ENCODE results near the gene PPHLN1.

PPHLN1 gene

DNA sequence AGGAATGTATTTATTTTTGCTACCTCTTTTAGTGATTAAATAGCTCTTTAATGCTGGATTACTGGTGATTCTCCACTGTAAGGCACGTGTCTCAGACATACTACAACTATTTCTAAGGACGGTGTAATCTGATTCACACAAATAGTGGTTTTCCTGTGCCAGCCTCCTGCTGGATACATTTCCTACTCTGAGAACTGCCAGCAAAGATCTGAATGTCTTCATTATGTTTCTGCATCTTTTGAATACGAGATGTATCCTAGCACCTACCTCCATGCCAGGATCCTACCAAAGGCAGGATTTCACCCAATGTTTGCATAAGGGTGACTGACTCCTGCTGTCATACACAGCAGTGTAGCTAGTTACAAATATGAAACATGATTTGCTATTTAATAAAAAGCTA lies 143.0 kb downstream of the PPHLN1 start:
- Histone ChIP-seq H3K27ac (replicated peaks; ENCODE audit: low read length) (peak overlapping the region; percentile 56), H3K79me1 (ENCODE audit: low read depth, low read length) (peaks cover 1% of the 10 kb centered on the region), H3K4ac (ENCODE audit: low read length) (no peak overlapping the region), H3K14ac (ENCODE audit: low read length) (no peak overlapping the region), H4K8ac (ENCODE audit: low read depth, low read length) (no peak overlapping the region), H3K4me2 (ENCODE audit: insufficient read depth, low read length, poor library complexity, severe bottlenecking) (no peak overlapping the region), H3K4me3 (ENCODE audit: low read length in 2 of 2) (no peak overlapping the region), H2BK120ac (ENCODE audit: low read depth, low read length) (no peak overlapping the region), H2BK5ac (ENCODE audit: low read length) (no peak overlapping the region), H2BK12ac (ENCODE audit: low read length) (no peak overlapping the region), H2AK5ac (ENCODE audit: low read depth, low read length) (no peak overlapping the region), H2AFZ (ENCODE audit: low read length) (no peak overlapping the region), H3K36me3 (replicated peaks in 1 of 2; ENCODE audit: control insufficient read depth in 2 of 2, insufficient read depth in 2 of 2, low read length in 2 of 2) (peaks cover 8 to 53% of the 10 kb centered on the region in 2 donors), H2BK15ac (ENCODE audit: low read length) (no peak overlapping the region), H4K91ac (ENCODE audit: low read depth, low read length, poor library complexity) (no peak overlapping the region), H3K4me1 (ENCODE audit: control insufficient read depth in 2 of 2, insufficient read depth in 1 of 2, low read depth in 1 of 2, low read length in 2 of 2) (peaks cover 28 to 30% of the 10 kb centered on the region in 2 donors), H3K9ac (ENCODE audit: low read depth, low read length, poor library complexity) (no peak overlapping the region), H3K9me3 (replicated peaks in 1 of 2; ENCODE audit: control insufficient read depth in 2 of 2, insufficient read depth in 1 of 2, low read depth in 1 of 2, low read length in 2 of 2) (no peaks in the 10 kb centered on the region), H3K18ac (ENCODE audit: low read length) (no peak overlapping the region), H3K23ac (ENCODE audit: low read depth, low read length, poor library complexity) (no peak overlapping the region), H3K27me3 (ENCODE audit: control insufficient read depth in 3 of 3, insufficient read depth in 3 of 3, low read depth in 1 of 3, low read length in 3 of 3) (no peaks in the 10 kb centered on the region)
- DNase-seq (ENCODE audit: low spot score) = no peak
- no CpG with 5 or more reads among the region's 3 CpGs for WGBS, 2 donors (ENCODE audit: extremely low coverage in 2 of 2, insufficient read length in 2 of 2, insufficient replicate concordance in 1 of 2)

DNA sequence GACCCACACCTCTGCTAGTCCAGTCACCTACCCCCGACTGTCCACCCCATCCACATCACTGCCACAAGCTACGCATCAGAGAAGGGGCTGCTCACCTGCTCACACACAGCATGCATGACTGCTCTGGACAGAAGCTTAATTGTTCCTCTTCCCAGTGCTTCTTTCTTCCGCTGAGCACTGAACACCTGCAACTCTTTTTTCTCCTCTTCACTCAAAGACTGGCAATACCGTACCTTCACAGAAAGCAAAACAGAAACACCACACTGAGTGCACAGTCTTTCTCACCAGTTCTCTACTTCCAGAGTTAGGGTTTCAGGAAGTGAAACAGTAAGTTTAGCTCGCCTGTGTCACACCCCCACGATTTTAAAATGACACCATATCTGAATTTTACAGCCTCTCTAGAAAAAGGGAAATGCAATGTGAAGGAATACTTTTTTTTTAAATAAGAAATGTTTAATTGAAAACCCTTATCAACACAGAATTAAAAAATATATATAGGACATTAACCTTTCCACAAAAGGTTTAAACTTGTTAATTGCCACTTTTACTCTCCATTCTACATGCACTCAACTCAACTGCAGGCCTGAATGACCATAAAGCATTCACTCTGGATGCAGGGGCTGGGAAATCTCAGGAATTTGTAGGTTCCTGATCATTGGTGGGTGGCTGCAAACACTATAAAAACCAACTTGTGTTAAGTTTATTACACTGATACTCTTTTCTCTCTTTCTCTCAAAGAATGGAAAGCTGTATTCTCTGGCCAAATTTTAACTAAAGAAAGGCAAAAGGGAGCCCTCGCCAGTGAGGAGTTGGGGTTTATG lies 143.6 kb downstream of the PPHLN1 start:
- Histone ChIP-seq H3K4ac (ENCODE audit: low read length) (no peak overlapping the region), H2BK120ac (ENCODE audit: low read depth, low read length) (no peak overlapping the region), H3K4me1 (ENCODE audit: control insufficient read depth in 2 of 2, insufficient read depth in 1 of 2, low read depth in 1 of 2, low read length in 2 of 2) (peaks cover 28 to 32% of the 10 kb centered on the region in 2 donors), H2BK12ac (ENCODE audit: low read length) (no peak overlapping the region), H3K9ac (ENCODE audit: low read depth, low read length, poor library complexity) (no peak overlapping the region), H3K9me3 (replicated peaks in 1 of 2; ENCODE audit: control insufficient read depth in 2 of 2, insufficient read depth in 1 of 2, low read depth in 1 of 2, low read length in 2 of 2) (no peaks in the 10 kb centered on the region), H3K4me2 (ENCODE audit: insufficient read depth, low read length, poor library complexity, severe bottlenecking) (no peak overlapping the region), H3K27me3 (ENCODE audit: control insufficient read depth in 3 of 3, insufficient read depth in 3 of 3, low read depth in 1 of 3, low read length in 3 of 3) (no peaks in the 10 kb centered on the region), H4K8ac (ENCODE audit: low read depth, low read length) (no peak overlapping the region), H4K91ac (ENCODE audit: low read depth, low read length, poor library complexity) (no peak overlapping the region), H3K14ac (ENCODE audit: low read length) (no peak overlapping the region), H3K27ac (replicated peaks; ENCODE audit: low read length) (peak overlapping the region; percentile 78), H3K23ac (ENCODE audit: low read depth, low read length, poor library complexity) (no peak overlapping the region), H3K79me1 (ENCODE audit: low read depth, low read length) (peaks cover 1% of the 10 kb centered on the region), H2BK15ac (ENCODE audit: low read length) (peak overlapping the region; percentile 35), H3K18ac (ENCODE audit: low read length) (peak overlapping the region; percentile 42), H2AFZ (ENCODE audit: low read length) (no peak overlapping the region), H3K36me3 (replicated peaks in 1 of 2; ENCODE audit: control insufficient read depth in 2 of 2, insufficient read depth in 2 of 2, low read length in 2 of 2) (peaks cover 6 to 48% of the 10 kb centered on the region in 2 donors), H2AK5ac (ENCODE audit: low read depth, low read length) (no peak overlapping the region), H3K4me3 (ENCODE audit: low read length in 2 of 2) (no peak overlapping the region), H2BK5ac (ENCODE audit: low read length) (no peak overlapping the region)
- no peak for DNase-seq (ENCODE audit: low spot score)
- WGBS, 2 donors (ENCODE audit: extremely low coverage in 2 of 2, insufficient read length in 2 of 2, insufficient replicate concordance in 1 of 2) = no CpG with 5 or more reads among the region's 7 CpGs

DNA sequence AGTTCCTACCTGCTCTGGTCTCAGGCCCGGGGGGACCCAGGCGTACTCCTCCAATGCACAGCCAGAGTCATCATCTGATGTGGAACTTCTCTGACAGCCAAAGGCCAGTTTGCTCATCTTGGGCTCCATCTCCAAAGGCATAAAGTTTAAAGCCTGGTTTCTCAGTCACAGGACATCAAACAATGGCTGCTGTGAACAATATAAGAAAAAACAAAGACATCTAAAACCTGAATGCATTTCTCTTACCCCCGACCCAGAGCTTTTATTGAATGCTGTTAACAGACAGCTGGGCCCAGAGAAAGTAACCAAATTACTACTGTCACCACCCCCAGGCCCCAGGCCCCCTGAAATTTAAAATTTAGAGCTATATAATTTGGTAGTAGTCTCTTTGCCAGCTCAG lies 146.4 kb downstream of the PPHLN1 start:
- no CpG with 5 or more reads among the region's 3 CpGs for WGBS, 2 donors (ENCODE audit: extremely low coverage in 2 of 2, insufficient read length in 2 of 2, insufficient replicate concordance in 1 of 2)
- Histone ChIP-seq H3K18ac (ENCODE audit: low read length) (peak overlapping the region; percentile 2), H2AK5ac (ENCODE audit: low read depth, low read length) (no peak overlapping the region), H3K23ac (ENCODE audit: low read depth, low read length, poor library complexity) (no peak overlapping the region), H3K4me1 (ENCODE audit: control insufficient read depth in 2 of 2, insufficient read depth in 1 of 2, low read depth in 1 of 2, low read length in 2 of 2) (peaks cover 30 to 39% of the 10 kb centered on the region in 2 donors), H3K27me3 (ENCODE audit: control insufficient read depth in 3 of 3, insufficient read depth in 3 of 3, low read depth in 1 of 3, low read length in 3 of 3) (no peaks in the 10 kb centered on the region), H3K4ac (ENCODE audit: low read length) (no peak overlapping the region), H3K79me1 (ENCODE audit: low read depth, low read length) (no peaks in the 10 kb centered on the region), H3K4me2 (ENCODE audit: insufficient read depth, low read length, poor library complexity, severe bottlenecking) (no peak overlapping the region), H2BK5ac (ENCODE audit: low read length) (no peak overlapping the region), H3K36me3 (replicated peaks in 1 of 2; ENCODE audit: control insufficient read depth in 2 of 2, insufficient read depth in 2 of 2, low read length in 2 of 2) (peaks cover 1 to 28% of the 10 kb centered on the region in 2 donors), H3K4me3 (ENCODE audit: low read length in 2 of 2) (no peak overlapping the region), H2BK12ac (ENCODE audit: low read length) (no peak overlapping the region), H2AFZ (ENCODE audit: low read length) (peak overlapping the region; percentile 1), H3K9ac (ENCODE audit: low read depth, low read length, poor library complexity) (no peak overlapping the region), H4K8ac (ENCODE audit: low read depth, low read length) (no peak overlapping the region), H3K9me3 (replicated peaks in 1 of 2; ENCODE audit: control insufficient read depth in 2 of 2, insufficient read depth in 1 of 2, low read depth in 1 of 2, low read length in 2 of 2) (no peaks in the 10 kb centered on the region), H3K27ac (replicated peaks; ENCODE audit: low read length) (peak overlapping the region; percentile 23), H4K91ac (ENCODE audit: low read depth, low read length, poor library complexity) (no peak overlapping the region), H3K14ac (ENCODE audit: low read length) (no peak overlapping the region), H2BK15ac (ENCODE audit: low read length) (no peak overlapping the region), H2BK120ac (ENCODE audit: low read depth, low read length) (no peak overlapping the region)
- no peak for DNase-seq (ENCODE audit: low spot score)

- Histone ChIP-seq H3K4me3 (ENCODE audit: low read length in 2 of 2) (no peak overlapping the region), H3K23ac (ENCODE audit: low read depth, low read length, poor library complexity) (no peak overlapping the region), H3K27me3 (ENCODE audit: control insufficient read depth in 3 of 3, insufficient read depth in 3 of 3, low read depth in 1 of 3, low read length in 3 of 3) (no peaks in the 10 kb centered on the region), H3K9ac (ENCODE audit: low read depth, low read length, poor library complexity) (no peak overlapping the region), H3K14ac (ENCODE audit: low read length) (no peak overlapping the region), H3K79me1 (ENCODE audit: low read depth, low read length) (no peaks in the 10 kb centered on the region), H3K36me3 (replicated peaks in 1 of 2; ENCODE audit: control insufficient read depth in 2 of 2, insufficient read depth in 2 of 2, low read length in 2 of 2) (peaks cover 1 to 22% of the 10 kb centered on the region in 2 donors), H2BK120ac (ENCODE audit: low read depth, low read length) (no peak overlapping the region), H4K91ac (ENCODE audit: low read depth, low read length, poor library complexity) (no peak overlapping the region), H2AK5ac (ENCODE audit: low read depth, low read length) (no peak overlapping the region), H3K4me2 (ENCODE audit: insufficient read depth, low read length, poor library complexity, severe bottlenecking) (no peak overlapping the region), H3K4ac (ENCODE audit: low read length) (no peak overlapping the region), H3K27ac (replicated peaks; ENCODE audit: low read length) (no peak overlapping the region), H2BK15ac (ENCODE audit: low read length) (no peak overlapping the region), H2AFZ (ENCODE audit: low read length) (no peak overlapping the region), H3K18ac (ENCODE audit: low read length) (no peak overlapping the region), H2BK12ac (ENCODE audit: low read length) (no peak overlapping the region), H3K9me3 (replicated peaks in 1 of 2; ENCODE audit: control insufficient read depth in 2 of 2, insufficient read depth in 1 of 2, low read depth in 1 of 2, low read length in 2 of 2) (no peaks in the 10 kb centered on the region), H3K4me1 (ENCODE audit: control insufficient read depth in 2 of 2, insufficient read depth in 1 of 2, low read depth in 1 of 2, low read length in 2 of 2) (peaks cover 30 to 39% of the 10 kb centered on the region in 2 donors), H2BK5ac (ENCODE audit: low read length) (no peak overlapping the region), H4K8ac (ENCODE audit: low read depth, low read length) (no peak overlapping the region)
- no peak for DNase-seq (ENCODE audit: low spot score)
- no CpG with 5 or more reads among the region's 1 CpG for WGBS, 2 donors (ENCODE audit: extremely low coverage in 2 of 2, insufficient read length in 2 of 2, insufficient replicate concordance in 1 of 2)
These were observed 147.2 kb downstream of the PPHLN1 start for GRCh38 chr12:42473130-42473529.

All from neuronal stem cell (in vitro differentiated cells).